Inflammatory macrophage treated with lipopolysaccharide for 1 hour (primary cell): ENCODE results near the gene KCTD21.

Source experiments
- DNase-seq, 2 donors: peaks; one replicate each; pipeline ENCODE4 v3.0.0-alpha.2; 2020 to 2022

KCTD21 gene

DNA sequence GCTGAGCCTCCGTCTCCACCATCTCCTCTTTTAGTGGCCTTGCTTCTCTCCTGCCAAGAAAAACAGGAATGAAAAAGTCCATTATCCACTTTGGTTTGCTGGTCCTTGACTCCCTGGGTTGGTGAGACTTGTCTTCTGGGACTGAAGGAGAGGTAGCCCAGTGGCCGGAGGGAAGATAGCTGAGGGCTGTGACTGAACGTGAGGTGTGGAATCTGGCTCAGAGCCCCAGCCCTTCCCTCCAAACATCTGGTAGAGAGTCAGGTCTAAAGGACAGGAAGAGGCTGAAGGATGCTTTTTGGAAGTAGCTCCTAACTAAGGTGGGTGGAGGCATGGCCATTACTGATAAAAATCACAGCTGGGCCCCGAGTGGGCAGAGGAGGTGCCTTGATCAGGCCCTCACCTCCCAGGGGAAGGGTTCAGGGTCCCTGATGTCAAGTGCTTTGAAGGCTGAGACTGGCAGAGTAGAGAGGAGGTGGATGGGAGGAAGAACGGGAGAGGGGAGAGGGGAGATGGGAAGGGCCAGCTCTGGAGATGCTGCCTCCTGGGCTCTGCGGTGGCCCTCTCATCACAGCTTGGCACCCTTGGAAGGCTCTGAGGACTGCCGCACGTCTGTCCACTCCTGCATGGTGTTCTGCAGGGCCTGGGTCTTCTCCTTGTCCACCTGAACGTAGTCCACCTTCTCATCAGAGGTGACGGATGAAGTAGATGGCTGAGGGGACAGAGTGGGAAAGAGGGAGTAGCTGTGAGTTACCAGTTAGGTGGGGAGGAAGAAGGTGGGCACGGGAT is 30.5 kb upstream of the KCTD21 start:
- DNase-seq, result no peak

DNA sequence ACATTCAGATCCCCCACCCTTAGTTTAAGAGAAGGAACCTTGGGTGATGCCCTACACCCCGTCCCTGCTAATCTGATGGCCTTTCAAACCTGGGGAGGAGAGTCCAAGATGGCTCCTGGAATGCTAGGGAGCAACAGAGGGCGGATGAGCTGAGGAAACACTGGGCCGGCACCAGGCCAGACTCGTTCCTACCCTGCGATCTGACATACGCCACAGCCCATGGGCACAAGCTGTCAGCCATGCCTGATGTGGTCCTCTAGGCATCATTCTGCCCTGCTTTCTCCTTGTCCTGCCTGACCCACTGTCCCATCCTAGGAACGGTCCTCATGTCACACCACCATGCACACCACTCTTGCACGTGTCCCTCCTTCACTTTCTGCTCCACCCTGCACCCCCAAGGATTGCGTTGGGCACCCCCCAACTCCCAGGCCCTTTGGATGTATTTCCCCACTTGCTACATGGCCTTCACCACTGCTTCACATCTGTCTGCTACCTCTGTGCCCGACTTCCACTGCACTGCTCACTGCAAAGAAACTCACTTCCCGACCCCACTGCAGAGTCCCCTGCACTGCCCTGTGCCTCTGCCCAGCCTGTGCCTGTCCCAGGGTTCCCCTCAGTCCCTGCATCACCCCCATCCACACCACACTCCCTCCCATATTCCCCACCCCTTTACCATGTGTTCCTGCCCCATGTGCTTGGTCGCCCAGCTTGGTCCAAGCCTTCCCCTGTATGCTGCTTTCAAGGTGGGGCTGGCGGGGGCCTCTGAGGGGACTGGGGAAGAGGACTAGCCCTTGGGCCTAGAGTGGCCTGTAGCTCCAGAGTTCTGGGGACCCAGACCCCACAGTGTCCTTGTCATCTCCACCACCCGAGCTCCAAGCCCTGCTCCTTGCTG is 29.5 kb upstream of the KCTD21 start:
- no peak for DNase-seq

DNA sequence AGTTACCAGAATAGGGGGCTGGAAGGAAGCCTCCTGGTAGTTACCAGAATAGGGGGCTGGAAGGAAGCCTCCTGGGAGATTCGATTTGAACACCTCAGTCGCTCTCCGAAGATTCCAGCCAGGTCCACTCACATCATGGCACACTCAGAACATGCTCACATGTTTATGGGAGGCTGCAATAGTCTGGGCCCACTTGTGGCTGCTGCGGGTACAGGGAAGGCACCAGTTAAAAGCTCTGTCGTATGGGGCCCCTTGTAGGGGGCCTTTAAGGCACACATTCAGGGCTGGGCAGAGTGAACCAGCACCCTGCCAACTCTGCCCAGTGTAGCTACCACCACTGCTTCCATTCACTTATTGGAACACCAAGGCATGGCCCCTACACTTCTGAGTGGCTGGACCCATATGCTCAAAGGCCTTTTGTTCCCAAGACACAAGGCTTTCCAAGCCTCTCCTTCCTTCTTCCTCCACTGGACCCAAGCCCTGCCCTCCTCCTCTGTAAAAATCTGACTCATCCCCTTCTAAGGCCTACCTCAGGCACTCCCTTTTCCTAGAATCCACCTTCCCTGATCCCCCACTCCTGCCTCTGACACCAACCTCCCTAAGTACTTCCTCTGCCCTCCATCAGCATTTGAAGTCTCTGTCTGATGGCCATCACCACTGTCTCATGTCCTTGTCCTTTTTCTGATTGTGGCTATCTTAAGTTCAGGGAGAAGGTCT is 28.3 kb upstream of the KCTD21 start:
- no peak for DNase-seq

DNA sequence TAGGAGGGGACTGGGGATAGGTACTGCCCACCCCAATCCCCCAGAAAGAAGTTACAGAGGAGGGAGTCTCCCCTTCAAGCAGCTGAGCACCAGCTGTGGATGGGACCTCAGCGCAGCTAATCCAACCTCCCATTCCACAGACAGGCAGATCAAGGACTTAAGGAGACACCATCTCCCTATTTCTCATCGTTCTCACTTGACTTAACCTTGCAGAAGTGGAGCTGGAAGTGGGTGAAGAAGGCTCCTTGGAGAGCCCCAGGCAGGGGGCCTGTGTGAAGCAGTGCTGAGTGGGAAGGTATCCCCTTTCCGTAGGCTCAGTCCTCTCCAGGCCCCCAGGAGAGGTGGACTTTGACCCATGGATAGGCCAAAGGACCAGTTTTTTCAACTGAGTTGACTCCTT is 27.6 kb upstream of the KCTD21 start:
- DNase-seq, result no peak

DNA sequence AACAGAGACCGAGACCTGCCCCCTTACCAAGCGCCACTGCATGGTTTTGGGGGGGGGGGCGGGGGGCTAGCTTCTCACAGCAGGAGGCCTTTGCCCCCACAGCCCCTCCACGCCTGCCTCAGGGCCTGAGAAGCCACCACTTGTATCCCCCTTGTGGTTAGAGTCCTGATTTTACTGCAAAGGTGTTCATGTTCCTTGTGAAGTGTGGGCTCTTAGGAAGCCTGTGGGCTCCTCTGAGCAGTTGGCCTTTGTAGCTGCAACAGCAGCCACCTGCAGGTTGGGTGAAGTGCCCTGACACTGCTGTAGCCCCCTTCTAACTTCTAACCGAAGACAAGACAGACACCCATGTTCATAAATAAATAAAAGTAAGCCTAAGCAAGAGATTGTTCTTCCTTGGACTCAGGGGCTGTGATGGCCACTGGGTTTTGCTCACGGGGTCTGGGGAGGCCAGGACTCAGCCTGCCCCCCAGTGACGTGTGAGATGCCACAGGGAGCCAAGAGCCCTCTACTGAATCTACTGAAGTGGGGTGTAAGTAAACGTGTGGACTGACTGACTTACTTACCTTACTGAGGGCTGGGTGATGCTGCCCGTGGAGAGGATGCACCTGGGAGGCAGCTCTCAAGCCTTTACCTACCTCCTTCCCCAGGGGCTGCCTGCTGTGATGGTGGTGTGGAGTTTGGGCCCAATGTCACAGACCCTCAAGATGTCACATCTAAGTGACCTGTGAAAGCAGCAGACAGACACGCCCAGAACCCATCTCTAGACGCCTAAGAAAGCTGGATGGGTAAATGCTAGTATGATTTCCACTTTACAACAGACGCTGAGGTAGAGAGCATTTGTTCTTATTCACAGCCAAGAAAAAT is 26.1 kb upstream of the KCTD21 start:
- no peak for DNase-seq

DNA sequence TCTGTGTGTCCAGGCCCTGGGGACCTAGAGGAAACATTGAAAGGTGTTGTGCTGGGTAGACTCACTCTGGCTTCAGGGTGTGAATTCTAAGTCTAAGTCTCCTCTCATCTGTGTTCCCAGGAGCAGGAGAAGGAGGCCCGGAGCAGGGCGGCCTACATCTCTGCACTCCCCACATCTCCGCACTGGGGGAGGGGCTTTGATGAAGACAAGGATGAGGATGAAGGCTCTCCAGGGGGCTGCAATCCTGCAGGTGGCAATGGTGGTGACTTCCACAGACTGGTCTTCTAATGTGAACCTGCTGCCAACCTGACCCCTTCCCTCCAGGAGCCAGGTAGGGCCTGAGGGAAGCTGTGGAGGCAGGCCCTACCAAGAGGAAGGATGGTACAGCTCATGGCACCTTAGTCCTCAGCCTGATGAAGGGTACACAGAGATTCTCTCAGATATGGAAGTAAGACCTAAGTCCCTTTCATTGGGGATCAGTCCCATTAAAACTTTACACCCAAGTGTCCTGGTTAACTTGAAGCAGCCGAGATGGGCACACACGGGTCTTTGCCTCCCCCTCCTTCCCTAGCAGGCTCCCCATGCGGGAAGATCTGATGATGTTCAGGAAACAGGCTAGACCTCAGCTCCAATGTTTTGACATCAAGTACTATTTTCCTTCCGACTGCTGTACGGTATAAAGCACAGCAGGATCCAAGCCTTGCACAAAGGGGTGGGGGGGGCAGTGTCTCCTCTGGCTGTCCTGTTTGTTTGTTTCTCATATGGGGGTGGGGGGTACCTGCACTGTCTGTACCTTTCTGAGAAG is 25.3 kb upstream of the KCTD21 start:
- DNase-seq, result no peak

DNA sequence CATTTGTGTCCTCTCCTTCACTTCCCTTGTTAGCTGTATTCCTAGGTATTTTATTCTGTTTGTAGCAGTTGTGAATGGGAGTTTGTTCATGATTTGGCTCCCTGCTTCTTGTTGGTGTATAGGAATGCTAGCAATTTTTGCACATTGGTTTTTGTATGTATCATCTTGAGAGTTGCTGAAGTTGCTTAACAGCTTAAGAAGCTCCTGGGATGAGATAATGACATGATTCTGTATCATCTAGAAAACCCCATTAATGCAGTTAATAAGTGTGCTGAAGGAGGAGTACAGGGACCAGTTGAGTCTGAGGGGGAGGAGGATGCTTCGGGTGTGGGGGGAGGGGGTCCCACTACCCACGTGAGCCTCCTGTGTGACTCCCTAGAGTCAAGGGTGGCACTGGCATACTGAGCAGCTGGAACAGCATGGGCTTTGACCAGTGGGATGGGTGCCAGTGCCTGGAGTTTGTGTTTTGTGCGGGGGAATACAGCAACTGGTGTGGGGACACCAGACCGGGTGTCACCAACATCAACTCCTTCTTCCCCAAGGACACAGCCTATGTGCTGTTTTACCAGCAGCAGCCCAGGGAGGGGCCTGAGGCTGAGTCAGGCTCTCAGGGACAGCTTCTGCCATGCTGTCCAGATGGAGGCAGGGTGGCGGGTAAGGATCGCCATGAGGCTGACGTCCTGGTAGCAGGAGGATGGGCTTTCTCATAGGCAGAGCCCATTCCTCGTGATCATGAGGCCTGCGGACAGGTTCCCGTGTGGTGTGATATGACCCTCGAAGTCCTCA is 24.4 kb upstream of the KCTD21 start:
- no peak for DNase-seq

DNA sequence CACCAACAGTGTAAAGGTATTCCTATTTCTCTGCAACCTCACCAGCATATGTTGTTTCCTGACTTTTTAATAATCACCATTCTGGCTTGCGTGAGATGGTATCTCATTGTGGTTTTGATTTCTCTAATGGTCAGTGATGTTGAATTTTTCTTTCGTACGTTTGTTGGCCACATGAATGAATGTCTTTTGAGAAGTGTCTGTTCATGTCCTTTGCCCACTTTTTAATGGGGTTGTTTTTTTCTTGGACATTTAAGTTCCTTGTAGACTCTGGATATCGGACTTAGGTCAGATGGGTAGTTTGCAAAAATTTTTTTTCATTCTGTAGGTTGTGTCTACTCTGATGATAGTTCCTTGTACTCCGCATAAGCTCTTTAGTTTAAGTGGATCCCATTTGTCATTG is 23.1 kb upstream of the KCTD21 start:
- DNase-seq, result no peak

DNA sequence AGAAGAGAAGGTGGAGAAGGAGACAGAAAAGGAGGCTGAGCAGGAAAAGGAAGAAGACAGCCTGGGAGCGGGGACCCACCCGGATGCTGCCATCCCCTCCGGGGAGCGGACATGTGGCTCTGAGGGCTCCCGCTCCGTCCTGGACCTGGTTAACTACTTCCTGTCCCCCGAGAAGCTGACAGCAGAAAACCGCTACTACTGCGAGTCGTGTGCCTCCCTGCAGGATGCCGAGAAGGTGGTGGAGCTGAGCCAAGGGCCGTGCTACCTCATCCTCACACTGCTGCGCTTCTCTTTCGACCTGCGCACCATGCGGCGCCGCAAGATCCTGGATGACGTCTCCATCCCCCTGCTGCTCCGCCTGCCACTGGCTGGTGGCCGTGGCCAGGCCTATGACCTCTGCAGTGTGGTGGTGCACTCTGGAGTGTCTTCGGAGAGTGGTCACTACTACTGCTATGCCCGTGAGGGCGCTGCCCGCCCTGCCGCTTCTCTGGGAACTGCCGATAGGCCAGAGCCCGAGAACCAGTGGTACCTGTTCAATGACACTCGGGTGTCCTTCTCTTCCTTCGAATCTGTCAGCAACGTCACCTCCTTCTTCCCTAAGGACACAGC is 21.7 kb upstream of the KCTD21 start:
- no peak for DNase-seq

DNA sequence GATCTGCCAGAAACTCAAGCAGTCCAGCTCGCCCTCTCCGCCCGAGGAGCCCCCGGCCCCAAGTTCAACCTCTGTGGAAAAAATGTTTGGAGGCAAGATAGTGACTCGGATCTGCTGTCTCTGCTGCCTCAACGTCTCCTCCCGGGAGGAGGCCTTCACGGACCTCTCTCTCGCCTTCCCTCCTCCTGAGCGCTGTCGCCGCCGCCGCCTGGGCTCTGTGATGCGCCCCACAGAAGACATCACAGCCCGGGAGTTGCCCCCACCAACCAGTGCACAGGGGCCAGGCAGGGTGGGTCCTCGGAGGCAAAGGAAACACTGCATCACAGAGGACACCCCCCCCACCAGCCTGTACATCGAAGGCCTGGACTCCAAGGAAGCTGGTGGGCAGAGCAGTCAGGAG is 21.1 kb upstream of the KCTD21 start:
- DNase-seq, result no peak

DNA sequence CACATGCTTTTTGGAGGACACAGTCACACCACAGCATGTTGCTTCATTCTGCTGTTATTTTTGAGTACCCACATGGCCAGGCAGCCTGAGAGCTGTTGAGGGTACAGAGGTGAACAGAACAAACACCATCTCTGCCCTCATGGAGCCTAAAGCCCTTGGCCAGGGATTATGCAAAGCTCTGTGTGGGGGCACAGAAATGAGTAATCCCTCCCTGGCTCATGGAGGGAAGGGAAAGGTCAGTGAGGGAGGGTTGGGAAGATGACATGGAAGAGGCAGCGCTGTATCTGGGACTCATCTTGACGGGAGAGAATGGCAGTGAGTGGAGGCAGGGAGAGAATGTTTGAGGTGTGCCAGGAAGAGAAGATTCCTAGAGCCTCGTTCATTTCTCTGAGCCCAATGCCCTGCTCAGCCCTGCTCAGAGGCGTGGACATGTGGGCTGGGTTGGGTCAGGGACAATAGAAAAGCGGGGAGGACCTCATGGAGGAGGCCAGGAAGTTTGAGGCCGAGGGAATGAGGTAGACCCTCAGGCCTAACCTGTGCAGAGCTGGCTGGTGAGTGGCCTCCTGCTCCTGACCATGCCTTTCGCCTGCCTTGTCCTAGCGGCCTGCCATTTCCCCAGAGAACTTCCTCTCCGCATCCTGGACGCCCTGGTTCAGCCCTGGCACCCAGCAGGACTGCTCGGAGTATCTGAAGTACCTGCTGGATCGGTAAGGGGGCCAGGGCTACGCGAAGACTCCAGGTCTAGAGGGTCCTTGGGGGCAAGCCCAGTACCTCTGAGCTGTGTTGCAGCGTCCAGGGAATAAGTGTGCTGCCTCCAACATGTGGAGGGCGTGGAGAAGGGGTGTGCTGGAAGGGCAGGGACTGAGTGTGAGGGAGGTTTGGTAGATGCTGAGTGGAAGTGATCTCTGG is 20.1 kb upstream of the KCTD21 start:
- DNase-seq, result no peak

DNA sequence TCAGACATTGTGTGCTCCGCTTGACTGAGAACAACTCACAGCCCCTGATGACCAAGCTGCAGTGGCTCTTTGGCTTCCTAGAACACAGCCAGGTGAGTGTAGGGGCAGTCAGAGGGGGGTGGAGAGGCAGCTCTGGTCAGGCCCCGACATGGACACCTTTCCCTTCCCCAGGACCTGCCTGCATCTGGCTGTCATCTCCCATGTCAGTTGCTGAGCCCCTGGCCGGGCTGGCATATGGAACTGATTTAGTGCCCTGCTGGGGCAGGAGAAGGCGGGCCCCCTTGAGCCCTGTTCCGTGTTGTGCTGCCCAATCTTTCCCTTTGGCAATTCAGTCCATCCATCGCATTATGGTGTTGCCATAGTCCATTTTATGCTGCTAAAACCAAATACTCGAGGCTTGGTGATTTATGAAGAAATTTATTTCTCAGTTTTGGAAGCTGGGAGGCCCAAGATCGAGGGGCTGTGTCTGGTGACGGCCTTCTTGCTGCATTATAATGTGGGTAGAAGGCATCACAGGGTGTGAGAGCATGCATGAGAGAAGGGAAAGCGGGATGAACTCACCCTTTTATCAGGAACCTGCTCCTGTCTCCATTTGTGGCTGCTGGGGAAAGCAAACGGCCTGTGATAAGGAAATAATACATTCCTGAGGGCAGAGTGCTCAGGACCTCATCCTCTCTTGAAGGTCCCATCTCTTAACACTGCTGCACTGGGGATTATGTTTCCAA is 19.3 kb upstream of the KCTD21 start:
- DNase-seq, result no peak

DNA sequence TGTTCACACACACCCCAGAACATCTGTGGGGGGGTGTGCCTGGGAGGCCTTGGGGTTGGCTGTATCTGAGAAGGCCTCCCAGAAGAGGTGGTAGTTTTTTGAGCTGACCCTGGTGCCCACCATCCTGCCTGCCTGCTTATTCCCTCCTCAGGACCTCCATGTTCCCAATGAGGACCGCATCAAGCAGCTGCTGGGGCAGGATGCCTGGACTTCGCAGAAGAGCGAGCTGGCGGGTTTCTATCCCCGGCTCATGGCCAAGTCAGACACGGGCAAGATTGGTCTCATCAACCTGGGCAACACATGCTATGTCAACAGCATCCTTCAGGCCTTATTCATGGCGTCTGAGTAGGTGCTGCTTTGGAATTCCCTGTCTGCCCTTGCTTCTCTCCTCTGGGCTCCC is 17.3 kb upstream of the KCTD21 start:
- DNase-seq, result no peak

DNA sequence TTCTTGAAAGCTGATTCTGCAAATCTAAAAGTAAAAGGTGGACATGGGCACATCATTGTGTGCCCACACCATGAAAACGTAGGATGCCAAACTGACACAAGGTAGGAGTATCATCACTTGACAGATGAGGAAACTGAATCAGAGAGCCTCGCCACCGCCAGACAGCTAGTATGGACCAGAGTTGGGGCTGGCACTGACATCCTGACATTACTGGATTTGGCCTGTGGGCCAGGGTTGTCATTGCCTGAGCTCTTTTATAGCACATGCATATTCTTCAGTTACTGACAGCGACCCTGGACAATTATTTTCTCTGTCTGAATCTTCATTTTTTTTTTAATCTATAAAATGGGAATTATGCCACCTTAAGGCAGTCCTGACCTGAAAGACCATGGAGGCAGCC is 16.8 kb upstream of the KCTD21 start:
- DNase-seq, result no peak

DNA sequence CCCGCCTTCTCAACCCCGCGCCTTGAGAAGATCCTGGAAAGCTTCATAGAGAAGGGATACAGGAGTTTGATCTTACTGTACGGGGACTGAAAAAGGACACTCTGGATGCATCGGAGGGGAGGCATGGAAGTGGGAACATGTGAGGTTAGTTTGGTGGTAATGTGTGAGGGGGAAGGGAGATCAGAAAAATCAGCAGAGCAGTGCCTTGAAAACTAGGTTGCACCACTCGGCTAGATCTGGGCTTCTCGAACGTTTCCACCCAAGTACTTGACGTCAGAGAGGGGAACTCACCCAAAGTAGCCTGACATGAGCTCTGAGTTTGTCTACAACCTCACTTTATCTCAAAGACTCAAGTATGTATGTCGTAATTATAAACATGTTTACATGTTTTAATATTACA is 14.8 kb upstream of the KCTD21 start:
- DNase-seq, result peak; percentile 33 to 40

DNA sequence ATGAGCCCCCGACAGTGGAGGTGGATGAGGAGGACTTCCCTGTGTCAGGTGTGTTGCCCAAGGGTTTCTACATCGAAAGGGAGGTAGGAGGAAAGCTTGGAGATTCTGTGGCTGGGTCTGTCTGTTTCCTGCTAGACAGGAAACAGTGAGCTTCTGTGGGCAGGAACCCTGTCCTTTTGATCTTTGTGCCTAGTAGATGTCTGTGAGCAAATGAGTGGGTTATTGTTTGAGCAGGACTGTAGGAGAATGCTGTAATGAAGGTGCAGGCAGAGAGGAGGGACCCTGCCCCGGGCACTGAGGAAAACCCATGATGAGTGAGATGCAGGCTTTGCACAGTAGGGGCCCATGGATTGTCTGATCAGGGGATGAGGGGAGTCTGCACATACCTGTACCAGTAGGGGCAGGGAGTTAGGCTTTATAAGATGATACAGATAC is 14.3 kb upstream of the KCTD21 start:
- DNase-seq, result no peak

DNA sequence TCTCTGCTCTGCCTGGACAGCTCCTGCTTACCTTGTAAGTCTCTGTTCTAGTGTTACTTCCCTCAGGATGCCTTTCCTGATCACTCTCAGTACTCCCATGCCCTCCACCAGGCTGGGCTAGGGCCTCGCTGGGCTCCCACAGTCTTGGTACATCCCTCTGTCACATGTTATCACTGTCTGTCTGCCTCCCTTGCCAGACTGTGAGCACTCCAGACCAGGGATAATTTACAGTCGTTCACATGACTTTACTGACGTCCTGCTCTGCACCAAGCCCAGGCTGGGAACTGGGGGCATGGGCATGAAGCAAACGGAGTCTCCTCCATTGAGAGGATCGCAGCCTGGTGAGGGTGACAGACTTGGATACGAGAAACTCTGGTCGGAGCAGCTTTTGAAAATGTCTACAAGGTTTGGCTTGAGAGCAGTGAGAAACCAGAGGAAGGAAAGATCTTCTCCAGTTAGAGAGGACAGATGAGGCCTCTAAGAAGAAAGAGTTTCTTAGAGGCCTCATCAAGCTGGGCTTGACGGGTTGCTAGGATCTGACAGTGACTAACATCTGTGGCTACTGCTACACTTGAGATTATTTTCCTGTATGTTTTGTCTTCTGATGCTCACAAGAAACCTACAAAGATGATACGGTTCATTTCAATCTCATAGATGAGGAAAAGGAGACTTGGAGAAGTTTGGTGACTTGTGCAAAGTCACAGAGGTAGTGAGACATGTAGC is 12.8 kb upstream of the KCTD21 start:
- DNase-seq, result no peak

DNA sequence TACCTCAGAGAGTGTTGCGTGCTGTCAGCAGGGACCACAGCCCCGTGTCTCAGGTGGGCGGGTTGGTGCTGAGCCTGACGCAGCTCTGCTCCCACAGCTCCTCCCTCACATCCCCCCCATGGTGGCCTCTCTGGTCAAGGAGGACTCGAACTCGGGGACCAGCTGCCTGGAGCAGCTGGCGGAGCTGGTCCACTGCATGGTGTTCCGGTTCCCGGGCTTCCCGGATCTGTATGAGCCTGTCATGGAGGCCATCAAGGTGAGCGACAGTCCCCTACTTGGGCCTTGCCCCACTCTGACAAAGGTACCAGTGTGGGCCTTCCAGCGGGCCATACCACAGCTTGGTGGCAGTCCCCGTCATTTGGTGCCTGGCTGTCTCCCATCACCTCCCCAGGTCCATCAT is 12.1 kb upstream of the KCTD21 start:
- DNase-seq, result no peak
